ENCODE measurements around the gene LRRN2.
"Not testable (repeated sequence)": the region's sequence is repeated elsewhere in the genome, so short reads cannot be mapped to it uniquely, and the experiment has no call there.

Gene LRRN2

GRCh38 chr1:204571128-204571527 is 114.4 kb downstream of the LRRN2 start:
- no peak for DNase-seq

GRCh38 chr1:204570021-204570420 is 115.5 kb downstream of the LRRN2 start:
- not testable (repeated sequence) for DNase-seq

DNA sequence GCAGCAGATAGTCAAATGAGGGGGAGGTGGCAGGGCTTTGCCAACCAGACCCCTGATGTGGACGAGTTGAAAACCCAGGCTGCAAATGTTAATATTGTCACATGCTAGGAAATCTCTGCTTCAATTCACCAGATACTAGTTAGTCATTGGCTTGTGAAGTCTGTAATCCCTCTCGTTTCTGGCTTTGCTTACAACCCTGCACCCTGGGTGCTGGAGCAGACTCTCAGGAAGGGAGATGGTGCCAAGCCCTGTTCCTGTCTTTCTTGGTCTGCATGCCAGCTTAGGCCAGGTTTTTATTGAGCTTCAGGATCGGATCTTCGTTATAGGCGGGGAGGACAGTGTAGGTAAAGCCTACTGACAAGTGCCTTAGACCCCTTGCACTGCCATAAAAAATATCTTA is 116.1 kb downstream of the LRRN2 start:
- DNase-seq = no peak

DNA sequence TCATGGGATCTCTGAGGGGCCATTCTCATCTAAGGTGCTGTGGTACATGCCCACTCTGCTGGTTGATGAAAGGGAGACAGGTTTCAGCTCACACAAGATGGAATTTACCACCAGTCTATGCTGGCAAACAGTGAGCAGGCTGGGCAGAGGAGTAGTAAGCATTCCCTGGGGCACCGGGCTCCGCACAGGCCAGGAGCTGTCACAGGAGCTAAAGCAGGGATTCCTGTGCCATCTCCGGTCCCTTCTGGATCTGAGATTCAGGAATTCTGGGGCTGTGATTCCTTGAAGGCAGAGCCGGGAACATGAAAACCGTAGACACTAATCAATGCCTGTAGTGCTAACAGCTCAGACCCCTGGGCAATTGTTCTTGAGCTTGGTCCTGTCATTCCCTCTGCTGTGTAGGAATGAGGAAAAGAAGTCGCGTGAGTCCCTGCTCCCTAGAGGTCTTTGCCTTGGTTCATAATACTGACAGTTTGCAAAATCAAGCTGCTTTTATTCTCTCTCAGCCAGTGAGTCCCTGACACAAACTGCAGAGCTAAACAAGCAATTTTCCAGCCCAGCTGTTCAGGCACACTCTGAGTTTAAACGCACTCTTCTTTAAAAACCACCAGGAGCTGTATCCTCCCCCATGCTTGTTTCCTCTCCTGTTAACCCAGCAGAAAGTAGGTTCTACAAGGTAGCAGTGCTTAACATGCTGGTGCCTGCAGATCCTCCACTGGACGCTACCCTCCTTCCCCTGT is 116.8 kb downstream of the LRRN2 start:
- DNase-seq = no peak
